T-helper 1 cell (primary cell): ENCODE data around the gene PTGER3.
"Not testable (repeated sequence)": the region's sequence is repeated elsewhere in the genome, so short reads cannot be mapped to it uniquely, and the experiment has no call there.

Source experiments
- DNase-seq, 5 donors: peaks; one replicate each; pipeline ENCODE4 v3.0.0-alpha.2; 2012 to 2020

Gene PTGER3

GRCh38 chr1:70945676-70946075 is 101.9 kb downstream of the PTGER3 start:
- no peak for DNase-seq

GRCh38 chr1:70945251-70945650 is 102.4 kb downstream of the PTGER3 start:
- DNase-seq: no peak

GRCh38 chr1:70941563-70941962 is 106.1 kb downstream of the PTGER3 start:
- no peak for DNase-seq

GRCh38 chr1:70940398-70940797 is 107.2 kb downstream of the PTGER3 start:
- DNase-seq: not testable (repeated sequence)

- no peak for DNase-seq
Observed at GRCh38 chr1:70934194-70934961, 113.2 kb downstream of the PTGER3 start.

GRCh38 chr1:70930062-70930461 is 117.6 kb downstream of the PTGER3 start:
- DNase-seq: no peak

GRCh38 chr1:70922196-70922595 is 125.4 kb downstream of the PTGER3 start:
- DNase-seq: no peak
